ENCODE data around the gene IGSF8. TPM values are rescaled to one million over a fixed set of nuclear protein-coding genes. Genes with fewer than 3 reads are reported as not detected.

Gene IGSF8
- polyA plus RNA-seq, 1 donor = 16.7 TPM

Other genes with a start within 250 kb of the IGSF8 start
- gene VSIG8, start 236.0 kb downstream of the IGSF8 start, polyA plus RNA-seq (ENCODE audit: insufficient read length) = not detected
- gene CFAP45, start 198.5 kb downstream of the IGSF8 start, polyA plus RNA-seq (ENCODE audit: insufficient read length) = 0.20 TPM
- 151 TPM for gene TAGLN2, start 173.1 kb downstream of the IGSF8 start, polyA plus RNA-seq (ENCODE audit: insufficient read length)
- gene IGSF9, start 153.0 kb downstream of the IGSF8 start, polyA plus RNA-seq (ENCODE audit: insufficient read length) = 0.28 TPM
- not detected for gene SLAMF9, start 144.4 kb downstream of the IGSF8 start, polyA plus RNA-seq (ENCODE audit: insufficient read length)
- 5.2 TPM for gene PIGM, start 66.6 kb downstream of the IGSF8 start, polyA plus RNA-seq (ENCODE audit: insufficient read length)
- gene KCNJ10, start 28.5 kb downstream of the IGSF8 start, polyA plus RNA-seq (ENCODE audit: insufficient read length) = 0.71 TPM
- gene KCNJ9, start 17.1 kb downstream of the IGSF8 start, polyA plus RNA-seq (ENCODE audit: insufficient read length) = 0.10 TPM
- 81.8 TPM for gene ATP1A2, start 17.1 kb upstream of the IGSF8 start, polyA plus RNA-seq (ENCODE audit: insufficient read length)
- gene ATP1A4, start 53.0 kb upstream of the IGSF8 start, polyA plus RNA-seq (ENCODE audit: insufficient read length) = 2.8 TPM
- 1,211 TPM for gene CASQ1, start 92.0 kb upstream of the IGSF8 start, polyA plus RNA-seq (ENCODE audit: insufficient read length)
- 115 TPM for gene PEA15, start 106.8 kb upstream of the IGSF8 start, polyA plus RNA-seq (ENCODE audit: insufficient read length)
- gene DCAF8, start 163.9 kb upstream of the IGSF8 start, polyA plus RNA-seq (ENCODE audit: insufficient read length) = 110 TPM
- gene PEX19, start 186.5 kb upstream of the IGSF8 start, polyA plus RNA-seq (ENCODE audit: insufficient read length) = 43.2 TPM
- gene COPA, start 244.6 kb upstream of the IGSF8 start, polyA plus RNA-seq (ENCODE audit: insufficient read length) = 126 TPM
- gene NCSTN, start 244.8 kb upstream of the IGSF8 start, polyA plus RNA-seq (ENCODE audit: insufficient read length) = 95.4 TPM

All from forelimb muscle (tissue), 1 donor.